Activated CD4-positive, CD25-positive, alpha-beta regulatory T cell (primary cell): ENCODE results near the gene BRDT.

Experiments
- DNase-seq, 4 experiments: peaks; one replicate each; lab custom pipeline; 2025; lab: John Stamatoyannopoulos, UW

The BRDT gene

DNA sequence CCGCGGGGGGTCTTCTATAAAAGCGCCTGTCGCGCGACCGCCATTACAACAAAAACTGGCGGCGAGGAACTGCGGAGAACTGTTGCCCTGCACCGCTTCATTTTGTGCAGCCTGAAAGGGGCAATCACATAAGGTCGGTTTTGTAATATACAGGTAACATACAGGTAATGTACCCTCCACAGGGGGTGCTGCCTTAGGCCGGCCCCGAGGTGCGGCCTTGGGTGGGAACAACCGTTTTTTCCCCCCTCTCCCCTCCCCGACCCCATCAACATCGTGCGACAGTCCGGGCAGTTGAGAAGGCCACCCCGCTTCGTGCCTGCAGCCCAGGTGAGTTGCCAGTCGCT, at the start of gene BRDT:
Gene BRDT (plus strand): TSS at position 46 of the 344 bp plus-strand sequence. CDS start 13,354 bp downstream, outside the sequence.
- DNase-seq: no peak

DNA sequence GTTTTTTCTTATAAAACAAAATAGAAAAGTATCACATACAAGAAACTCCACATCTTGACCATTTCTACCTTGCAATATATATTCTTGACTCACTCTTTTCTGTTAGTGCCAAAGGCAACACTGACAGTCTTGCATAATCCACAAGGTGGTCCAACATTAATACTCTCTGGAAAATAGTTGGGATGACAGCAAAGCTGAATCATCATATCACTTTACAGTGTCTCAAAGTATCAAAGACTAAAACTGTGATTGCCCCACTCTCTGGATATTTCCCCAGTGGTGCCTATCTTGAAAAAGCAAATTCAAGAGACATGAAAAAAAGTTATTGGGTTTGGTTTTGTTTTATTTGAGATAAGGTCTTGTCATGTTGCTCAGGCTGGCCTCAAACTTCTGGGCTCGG, 48.6 kb upstream of the BRDT start:
- DNase-seq: no peak

DNA sequence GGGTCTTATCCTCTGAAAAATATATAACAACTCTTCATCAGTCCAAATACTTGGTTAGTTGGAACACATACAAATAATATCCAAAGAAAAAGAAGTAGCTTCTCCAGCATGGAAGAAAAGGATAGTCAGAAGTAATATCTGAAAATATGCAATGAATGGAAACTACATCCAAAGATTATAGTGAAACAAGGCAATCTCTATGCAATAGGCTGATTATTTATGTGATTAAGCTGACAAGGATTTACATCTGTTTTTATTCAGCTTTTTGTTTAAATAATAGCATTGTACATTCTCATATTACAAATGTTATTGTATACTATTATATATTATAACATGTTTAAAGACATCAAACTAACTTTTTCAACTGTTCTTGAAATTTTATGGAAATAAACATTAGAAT, 48.0 kb upstream of the BRDT start:
- no peak for DNase-seq

DNA sequence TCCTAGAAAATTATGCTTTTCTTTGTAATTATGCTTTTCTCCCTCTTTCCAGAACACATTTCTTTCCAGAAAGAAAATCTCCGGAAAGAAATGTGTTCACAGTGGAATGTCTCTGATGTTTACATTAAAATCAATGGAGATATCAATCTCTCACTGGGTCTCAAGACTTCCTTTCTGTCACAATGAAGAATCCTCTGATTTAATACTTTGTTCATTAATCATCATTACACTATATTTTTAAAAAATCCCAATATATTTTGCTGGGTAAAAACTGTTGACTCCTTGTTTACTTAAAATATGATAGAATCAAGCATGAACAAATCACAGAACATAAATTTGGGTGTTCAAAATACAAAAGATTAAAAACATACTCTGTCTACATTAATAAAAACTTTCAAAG, 36.9 kb upstream of the BRDT start:
- DNase-seq: no peak

DNA sequence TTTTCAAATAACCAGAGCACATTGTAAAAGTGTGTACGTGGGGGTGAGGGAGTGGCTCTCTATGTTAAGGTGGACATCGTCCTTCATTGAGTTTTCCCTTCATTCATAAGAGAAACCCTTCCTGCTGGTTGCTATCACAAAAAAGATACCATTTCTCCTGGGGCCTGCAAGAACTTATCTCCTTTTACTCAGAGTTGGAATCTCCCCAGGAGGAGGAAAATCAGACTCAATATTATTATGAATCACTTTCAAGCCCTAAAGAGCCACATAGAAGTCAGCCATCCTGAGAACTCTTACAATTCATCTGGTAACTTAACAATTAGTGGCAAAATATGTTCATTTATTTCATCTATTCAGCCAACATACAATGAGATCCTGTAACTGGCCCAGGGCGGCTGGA, 36.2 kb upstream of the BRDT start:
- no peak for DNase-seq

- DNase-seq: no peak
Observed at GRCh38 chr1:91916046-91916445, 33.2 kb upstream of the BRDT start.

- DNase-seq: no peak
Observed at GRCh38 chr1:91916811-91917460, 32.3 kb upstream of the BRDT start.

GRCh38 chr1:91919962-91920361, 29.2 kb upstream of the BRDT start:
- no peak for DNase-seq

GRCh38 chr1:91924146-91924545, 25.1 kb upstream of the BRDT start:
- DNase-seq: no peak

GRCh38 chr1:91925644-91926435, 23.4 kb upstream of the BRDT start:
- no peak for DNase-seq

DNA sequence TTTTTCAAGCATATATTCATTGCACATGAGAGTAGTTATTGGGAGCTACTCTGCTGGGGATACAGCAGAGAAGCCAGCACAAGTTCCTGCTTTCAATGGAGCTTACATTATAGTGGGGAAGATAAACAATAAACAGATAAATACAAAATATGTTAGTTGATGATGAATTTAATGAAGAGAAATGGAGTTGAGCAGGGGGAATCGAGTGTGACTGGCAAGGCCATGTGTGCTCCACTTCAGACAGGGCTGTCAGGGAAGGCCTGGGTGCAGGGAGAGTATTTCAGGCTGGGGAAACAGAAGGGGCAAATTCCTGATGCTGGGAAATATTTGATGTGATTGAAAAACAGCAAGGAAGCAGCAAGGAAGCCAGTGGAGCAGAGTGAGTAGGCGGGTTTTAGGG, 21.2 kb upstream of the BRDT start:
- DNase-seq: no peak

DNA sequence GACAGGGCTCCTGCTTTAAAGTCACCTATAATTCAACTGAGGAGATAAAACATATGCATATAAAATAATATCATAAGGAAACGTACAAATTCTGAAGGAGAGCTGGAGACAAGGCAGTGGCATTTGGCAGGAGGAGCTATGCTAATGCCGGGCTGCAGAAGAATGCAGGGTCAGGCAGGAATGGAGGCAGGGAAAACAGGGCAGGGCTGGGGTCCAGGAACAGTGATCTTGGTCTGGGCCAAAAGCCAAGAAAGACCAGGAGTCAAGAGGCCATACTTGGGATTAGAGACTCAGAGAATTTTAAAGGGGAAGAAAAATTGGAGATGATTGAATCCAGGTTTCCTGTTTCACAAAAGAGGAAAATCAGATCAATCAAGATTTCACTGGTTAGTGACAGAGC, 20.0 kb upstream of the BRDT start:
- no peak for DNase-seq

DNA sequence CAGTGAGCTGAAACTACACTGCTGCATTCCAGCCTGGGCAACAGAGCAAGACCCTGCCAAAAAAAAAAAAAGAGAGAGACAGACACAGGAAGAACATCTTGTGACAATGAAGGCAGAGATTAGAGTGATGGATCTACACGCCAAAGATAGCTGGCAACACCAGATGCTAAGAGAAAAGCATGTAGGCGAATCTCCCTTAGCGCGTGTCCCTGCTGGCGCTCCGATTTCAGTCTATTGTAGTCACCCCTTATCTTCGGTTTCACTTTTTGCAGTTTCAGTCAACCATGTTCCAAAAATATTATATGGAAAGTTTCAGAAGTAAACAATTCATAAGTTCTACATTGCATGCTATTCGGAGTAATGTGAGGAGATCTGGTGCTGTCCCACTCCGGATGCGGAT, 11.6 kb upstream of the BRDT start:
- DNase-seq: no peak

- DNase-seq: no peak
Observed at GRCh38 chr1:91940496-91940895, 8.7 kb upstream of the BRDT start.

DNA sequence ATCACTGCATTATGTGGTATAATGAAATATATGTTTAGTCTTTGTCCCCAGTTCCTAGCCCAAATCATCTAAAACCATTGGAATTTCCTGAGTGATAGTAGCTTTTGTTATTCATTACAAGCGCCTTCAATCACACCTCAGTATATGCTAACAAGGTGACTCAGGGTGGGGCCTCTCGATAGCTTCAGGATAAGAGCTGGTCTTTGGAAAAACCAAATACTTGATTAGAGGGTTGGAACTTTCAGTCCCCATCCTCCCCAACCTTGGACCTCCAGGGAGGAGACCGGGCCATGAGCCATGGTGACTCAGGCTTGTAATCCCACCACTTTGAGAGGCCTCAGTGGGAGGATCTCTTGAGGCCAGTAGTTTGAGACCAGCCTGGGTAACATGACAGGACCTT, 5.1 kb upstream of the BRDT start:
- DNase-seq: no peak

GRCh38 chr1:91948097-91948496, 1.1 kb upstream of the BRDT start:
- DNase-seq: no peak

- no peak for DNase-seq
Observed at GRCh38 chr1:91948501-91949355, 473 bp upstream of the BRDT start.

DNA sequence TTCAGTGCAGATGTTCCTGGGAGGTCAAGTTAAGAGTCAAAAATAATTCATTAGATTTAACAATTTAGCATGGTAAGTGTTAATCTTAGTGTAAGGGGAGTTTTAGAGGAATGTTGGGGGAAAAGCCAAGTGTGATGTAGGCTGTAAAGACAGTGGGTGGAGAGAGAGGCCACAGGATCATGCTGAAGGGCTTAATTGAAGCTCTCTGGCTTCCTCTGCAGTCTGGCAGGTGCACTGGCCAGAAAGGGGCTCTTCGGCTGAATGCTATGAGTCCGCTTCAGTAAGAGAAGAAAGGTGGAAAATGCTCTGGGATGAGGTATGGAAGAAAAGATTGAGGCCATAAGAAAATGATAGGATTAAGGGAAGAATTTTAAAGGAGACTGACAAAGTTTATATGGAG, 3.0 kb downstream of the BRDT start:
- no peak for DNase-seq

DNA sequence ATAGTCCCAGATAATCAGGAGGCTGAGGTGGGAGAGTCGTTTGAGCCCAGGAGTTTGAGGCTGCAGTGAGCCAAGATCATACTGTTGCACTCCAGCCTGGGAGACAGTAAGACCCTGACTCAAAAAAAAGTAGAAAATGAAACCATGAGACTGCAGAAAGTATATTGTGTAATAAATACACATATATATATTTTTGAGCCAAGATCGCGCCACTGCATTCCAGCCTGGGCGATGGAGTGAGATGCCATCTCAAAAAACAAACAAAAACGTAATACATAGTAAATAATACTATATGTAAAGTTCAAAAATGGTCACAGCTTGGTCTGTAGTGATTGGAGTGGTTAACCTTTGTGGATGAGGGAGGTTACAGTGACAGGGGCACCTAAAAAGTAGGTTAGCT, 9.7 kb downstream of the BRDT start:
- no peak for DNase-seq

- DNase-seq: no peak
Observed at GRCh38 chr1:91968334-91968733, 19.1 kb downstream of the BRDT start.

DNA sequence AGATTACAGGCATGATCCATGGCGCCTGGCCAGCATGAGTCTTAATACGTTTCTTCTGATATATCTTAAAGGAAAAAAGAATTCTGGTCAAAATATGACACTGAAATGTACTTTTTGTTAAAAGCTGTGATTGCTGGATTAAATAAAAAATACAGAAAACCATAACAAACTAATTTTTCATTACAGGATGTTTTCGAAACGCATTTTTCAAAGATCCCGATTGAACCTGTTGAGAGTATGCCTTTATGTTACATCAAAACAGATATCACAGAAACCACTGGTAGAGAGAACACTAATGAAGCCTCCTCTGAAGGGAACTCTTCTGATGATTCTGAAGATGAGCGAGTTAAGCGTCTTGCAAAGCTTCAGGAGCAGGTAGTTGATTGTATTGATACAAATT, 30.2 kb downstream of the BRDT start:
- no peak for DNase-seq

GRCh38 chr1:91980663-91981062, 31.5 kb downstream of the BRDT start:
- no peak for DNase-seq

DNA sequence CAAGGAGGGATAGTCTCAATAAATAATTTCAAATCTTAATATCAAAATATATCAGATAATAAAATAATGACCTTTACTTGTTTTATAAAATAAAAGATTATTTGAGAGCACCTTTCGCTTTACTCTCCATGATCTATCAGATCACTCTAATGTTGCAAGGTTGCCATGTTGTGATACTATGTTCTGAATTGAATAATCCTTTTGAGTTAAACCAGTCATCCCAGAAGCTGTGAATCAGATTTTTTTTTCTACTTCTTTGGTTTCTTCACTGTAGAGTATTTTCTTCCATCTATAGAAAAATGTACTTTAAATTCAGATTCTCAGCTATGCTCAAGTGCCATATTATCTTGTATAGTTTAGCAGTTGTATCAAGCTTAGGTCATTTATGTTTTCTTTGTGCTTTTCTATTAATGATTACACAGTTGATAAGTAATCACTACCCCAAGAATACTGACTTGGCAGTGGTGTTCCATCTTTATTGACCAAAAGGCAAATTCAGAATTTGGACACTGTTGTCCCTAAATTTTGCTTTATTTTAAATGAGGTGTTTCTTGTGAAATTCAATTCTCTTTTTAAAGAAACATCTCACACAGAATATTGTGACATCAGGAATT, 32.9 kb downstream of the BRDT start:
- no peak for DNase-seq
